ENCODE results near the gene CDK14.
"Not testable (repeated sequence)": the region's sequence is repeated elsewhere in the genome, so short reads cannot be mapped to it uniquely, and the experiment has no call there.

CDK14 gene

GRCh38 chr7:90789736-90790306 lies 193.7 kb downstream of the CDK14 start:
- H3K4me1 ChIP-seq (ENCODE audit: insufficient read depth, low read length): no peaks in the 10 kb centered on the region
- H3K36me3 ChIP-seq (ENCODE audit: insufficient read depth, low read length): no peaks in the 10 kb centered on the region
- H3K9ac ChIP-seq (ENCODE audit: low read depth, low read length): no peak overlapping the region
- peaks cover 6% of the 10 kb centered on the region; the same call in 1 of the 2 replicates for H3K9me3 ChIP-seq (ENCODE audit: control insufficient read depth, insufficient read depth, low read length)

DNA sequence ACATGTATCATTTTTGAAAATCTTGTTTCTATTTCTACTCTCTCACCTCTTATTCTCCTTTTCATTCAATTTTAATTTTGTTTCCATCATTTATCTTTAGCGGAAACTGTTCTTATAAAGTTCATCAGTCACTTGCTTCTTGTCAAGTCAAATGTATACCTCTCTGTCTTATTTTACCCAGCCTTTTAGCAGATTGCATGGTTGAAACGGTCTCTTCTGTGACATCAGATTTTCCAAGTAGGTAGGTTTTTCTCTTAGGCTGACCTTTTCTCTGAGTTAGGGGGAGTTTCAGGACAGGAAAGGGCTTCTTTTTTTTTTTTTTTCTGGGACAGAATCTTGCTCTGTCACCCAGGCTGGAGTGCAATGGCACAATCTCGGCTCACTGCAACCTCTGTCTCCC lies 195.5 kb downstream of the CDK14 start:
- no peaks in the 10 kb centered on the region for H3K4me1 ChIP-seq (ENCODE audit: insufficient read depth, low read length)
- peaks cover 8% of the 10 kb centered on the region; the same call in 1 of the 2 replicates for H3K9me3 ChIP-seq (ENCODE audit: control insufficient read depth, insufficient read depth, low read length)
- no peaks in the 10 kb centered on the region for H3K36me3 ChIP-seq (ENCODE audit: insufficient read depth, low read length)
- H3K9ac ChIP-seq (ENCODE audit: low read depth, low read length): no peak overlapping the region

- Histone ChIP-seq H3K4me1 (ENCODE audit: insufficient read depth, low read length) (no peaks in the 10 kb centered on the region), H3K36me3 (ENCODE audit: insufficient read depth, low read length) (no peaks in the 10 kb centered on the region), H3K9ac (ENCODE audit: low read depth, low read length) (no peak overlapping the region), H3K9me3 (ENCODE audit: control insufficient read depth, insufficient read depth, low read length) (peaks cover 8% of the 10 kb centered on the region; the same call in 1 of the 2 replicates)
These were observed 196.2 kb downstream of the CDK14 start for GRCh38 chr7:90792301-90792700.

- not testable (repeated sequence) for H3K36me3 ChIP-seq (ENCODE audit: insufficient read depth, low read length); H3K9ac ChIP-seq (ENCODE audit: low read depth, low read length); H3K9me3 ChIP-seq (ENCODE audit: control insufficient read depth, insufficient read depth, low read length); H3K4me1 ChIP-seq (ENCODE audit: insufficient read depth, low read length)
These were observed 198.1 kb downstream of the CDK14 start for GRCh38 chr7:90794234-90794633.

DNA sequence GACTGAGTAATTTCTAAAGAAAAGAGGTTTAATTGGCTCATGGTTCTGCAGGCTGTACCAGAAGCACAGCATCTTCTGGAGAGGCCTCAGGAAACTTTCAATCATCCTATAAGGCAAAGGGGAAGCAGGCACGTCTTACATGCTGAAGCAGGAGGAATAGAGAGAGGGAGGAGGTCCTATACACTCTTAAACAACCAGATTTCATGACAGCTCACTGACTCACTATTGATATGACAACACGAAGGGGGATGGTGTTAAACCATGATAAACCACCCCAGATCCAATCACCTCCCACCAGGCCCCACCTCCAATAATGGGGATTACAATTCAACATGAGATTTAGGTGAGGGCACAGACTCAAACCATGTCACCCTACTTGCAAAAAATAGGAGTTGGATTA lies 201.5 kb downstream of the CDK14 start:
- peaks cover 8% of the 10 kb centered on the region; the same call in 1 of the 2 replicates for H3K9me3 ChIP-seq (ENCODE audit: control insufficient read depth, insufficient read depth, low read length)
- no peak overlapping the region for H3K9ac ChIP-seq (ENCODE audit: low read depth, low read length)
- H3K4me1 ChIP-seq (ENCODE audit: insufficient read depth, low read length): no peaks in the 10 kb centered on the region
- H3K36me3 ChIP-seq (ENCODE audit: insufficient read depth, low read length): no peaks in the 10 kb centered on the region

DNA sequence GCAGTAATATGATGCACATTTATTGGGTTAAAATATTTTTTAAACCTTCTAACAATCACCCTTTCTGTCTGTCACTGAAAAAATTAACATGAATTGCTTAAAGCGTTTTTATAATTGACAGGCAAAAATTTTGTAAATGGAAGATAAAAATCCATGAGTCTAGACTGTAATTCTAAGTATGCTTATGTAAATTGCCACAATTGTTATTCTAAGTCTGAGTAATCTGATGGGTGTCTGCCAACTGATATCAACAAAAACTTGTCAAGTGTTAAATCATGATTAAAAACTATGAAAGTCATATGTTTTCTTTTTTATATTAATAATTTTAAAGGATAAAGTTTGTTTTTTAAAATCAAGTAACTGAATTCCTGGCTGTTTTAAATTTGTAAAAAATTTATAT lies 208.2 kb downstream of the CDK14 start:
- Histone ChIP-seq H3K36me3 (ENCODE audit: insufficient read depth, low read length) (no peaks in the 10 kb centered on the region), H3K9ac (ENCODE audit: low read depth, low read length) (no peak overlapping the region)

DNA sequence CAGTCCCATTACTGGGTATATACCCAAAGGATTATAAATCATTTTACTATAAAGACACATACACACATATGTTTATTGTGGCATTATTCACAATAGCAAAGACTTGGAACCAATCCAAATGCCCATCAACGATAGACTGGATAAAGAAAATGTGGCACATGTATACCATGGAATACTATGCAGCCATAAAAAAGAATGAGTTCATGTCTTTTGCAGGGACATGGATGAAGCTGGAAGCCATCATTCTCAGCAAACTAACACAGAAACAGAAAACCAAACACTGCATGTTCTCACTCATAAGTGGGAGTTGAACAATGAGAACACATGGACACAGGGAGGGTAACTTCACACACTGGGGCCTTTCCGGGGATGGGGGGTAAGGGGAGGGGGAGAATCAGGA lies 219.4 kb downstream of the CDK14 start:
- not testable (repeated sequence) for H3K36me3 ChIP-seq (ENCODE audit: insufficient read depth, low read length); H3K4me1 ChIP-seq (ENCODE audit: insufficient read depth, low read length); H3K9me3 ChIP-seq (ENCODE audit: control insufficient read depth, insufficient read depth, low read length); H3K9ac ChIP-seq (ENCODE audit: low read depth, low read length)

More for the DNA sequence above, 208.2 kb downstream of the CDK14 start:
- no peaks in the 10 kb centered on the region for H3K4me1 ChIP-seq (ENCODE audit: insufficient read depth, low read length)
- H3K9me3 ChIP-seq (ENCODE audit: control insufficient read depth, insufficient read depth, low read length): peaks cover 7% of the 10 kb centered on the region

DNA sequence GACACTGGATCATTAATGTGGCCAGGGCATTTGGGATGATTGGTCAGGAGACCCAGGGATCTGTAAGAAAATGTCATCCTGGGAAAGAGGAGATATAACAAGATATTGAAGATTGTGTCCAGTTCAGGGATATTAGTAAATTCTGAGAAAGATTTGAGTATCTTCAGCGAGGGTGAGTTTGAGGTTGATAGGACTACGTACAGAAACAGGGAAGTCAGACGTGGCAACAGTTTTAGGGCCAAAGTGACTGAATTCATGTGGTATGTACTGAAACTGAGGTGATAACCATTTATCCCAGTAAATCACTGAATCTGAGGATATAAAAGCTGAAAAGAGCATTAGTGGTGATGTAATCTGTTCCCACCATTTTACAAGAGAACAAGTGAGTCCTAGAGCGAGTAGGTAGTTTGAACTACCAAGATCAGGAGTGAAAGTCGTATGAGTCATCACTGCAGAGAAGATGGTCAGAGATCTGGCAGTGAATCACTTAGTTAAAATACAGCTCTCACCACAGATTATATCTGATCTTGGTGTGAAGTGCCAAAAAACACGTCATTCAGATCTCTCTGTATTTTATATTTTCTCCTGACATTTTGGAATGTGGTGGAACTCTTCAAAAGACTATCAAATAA lies 220.5 kb downstream of the CDK14 start:
- peaks cover 7% of the 10 kb centered on the region; the same call in 1 of the 2 replicates for H3K4me1 ChIP-seq (ENCODE audit: insufficient read depth, low read length)
- H3K9ac ChIP-seq (ENCODE audit: low read depth, low read length): no peak overlapping the region
- H3K9me3 ChIP-seq (ENCODE audit: control insufficient read depth, insufficient read depth, low read length): no peaks in the 10 kb centered on the region
- no peaks in the 10 kb centered on the region for H3K36me3 ChIP-seq (ENCODE audit: insufficient read depth, low read length)

GRCh38 chr7:90817151-90817550 lies 221.0 kb downstream of the CDK14 start:
- Histone ChIP-seq H3K9ac (ENCODE audit: low read depth, low read length) (no peak overlapping the region), H3K9me3 (ENCODE audit: control insufficient read depth, insufficient read depth, low read length) (no peaks in the 10 kb centered on the region), H3K4me1 (ENCODE audit: insufficient read depth, low read length) (peaks cover 7% of the 10 kb centered on the region; the same call in 1 of the 2 replicates), H3K36me3 (ENCODE audit: insufficient read depth, low read length) (no peaks in the 10 kb centered on the region)

- H3K36me3 ChIP-seq (ENCODE audit: insufficient read depth, low read length): no peaks in the 10 kb centered on the region
- H3K9ac ChIP-seq (ENCODE audit: low read depth, low read length): no peak overlapping the region
- no peaks in the 10 kb centered on the region for H3K9me3 ChIP-seq (ENCODE audit: control insufficient read depth, insufficient read depth, low read length)
- peaks cover 7% of the 10 kb centered on the region; the same call in 1 of the 2 replicates for H3K4me1 ChIP-seq (ENCODE audit: insufficient read depth, low read length)
These were observed 221.7 kb downstream of the CDK14 start for GRCh38 chr7:90817846-90818245.

DNA sequence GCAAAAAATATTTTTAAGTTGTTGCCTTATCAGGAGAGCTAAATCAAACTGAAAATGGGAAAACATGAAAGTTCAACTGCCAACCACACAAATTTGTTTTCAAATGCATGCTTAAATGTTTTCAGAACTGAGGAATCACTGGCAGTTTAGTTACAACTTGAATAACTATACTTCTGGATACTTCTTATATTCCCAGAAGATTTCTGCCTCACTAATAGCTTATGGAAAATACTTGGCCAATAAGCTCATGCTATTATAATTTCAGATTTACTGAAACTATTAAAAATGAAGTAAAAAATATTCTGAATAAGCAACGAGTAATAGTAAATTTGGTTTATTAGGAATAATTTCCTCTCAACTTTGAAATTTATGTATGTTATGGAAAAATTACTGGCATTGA lies 222.2 kb downstream of the CDK14 start:
- Histone ChIP-seq H3K9ac (ENCODE audit: low read depth, low read length) (no peak overlapping the region), H3K4me1 (ENCODE audit: insufficient read depth, low read length) (peaks cover 7% of the 10 kb centered on the region; the same call in 1 of the 2 replicates), H3K9me3 (ENCODE audit: control insufficient read depth, insufficient read depth, low read length) (no peaks in the 10 kb centered on the region), H3K36me3 (ENCODE audit: insufficient read depth, low read length) (no peaks in the 10 kb centered on the region)

DNA sequence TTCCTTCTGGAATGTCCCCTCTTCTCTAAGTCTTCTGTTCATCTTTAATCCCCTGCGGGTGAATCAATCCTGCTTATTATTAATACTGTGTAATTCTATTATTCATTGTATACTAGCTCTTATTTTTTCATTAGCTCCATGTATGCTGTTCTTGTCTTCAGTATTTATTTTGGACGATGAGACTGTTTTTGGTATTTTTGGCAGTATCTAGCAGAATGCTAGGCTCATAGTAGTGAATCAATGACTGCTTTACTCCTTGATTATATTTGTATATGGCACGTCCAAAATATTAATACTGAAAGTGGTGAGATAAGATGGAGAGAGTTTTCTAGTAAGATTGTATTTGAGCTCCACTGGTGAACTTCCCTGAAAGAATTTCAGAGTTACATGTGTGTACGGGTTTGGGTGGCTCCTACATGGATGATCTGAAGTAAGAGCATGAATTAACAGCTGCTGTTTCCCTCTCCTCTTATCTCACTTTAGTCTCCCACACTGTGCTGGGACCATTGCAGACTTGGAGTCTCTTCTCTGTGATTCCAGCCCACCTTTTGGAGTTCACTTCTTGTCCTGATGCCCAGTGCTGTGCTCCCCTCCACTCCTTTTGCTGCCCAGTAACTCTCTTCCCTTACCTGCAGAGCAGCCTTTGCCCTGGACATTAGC lies 226.0 kb downstream of the CDK14 start:
- no peaks in the 10 kb centered on the region for H3K36me3 ChIP-seq (ENCODE audit: insufficient read depth, low read length)
- H3K9ac ChIP-seq (ENCODE audit: low read depth, low read length): no peak overlapping the region
- H3K9me3 ChIP-seq (ENCODE audit: control insufficient read depth, insufficient read depth, low read length): no peaks in the 10 kb centered on the region
- peaks cover 4% of the 10 kb centered on the region; the same call in 1 of the 2 replicates for H3K4me1 ChIP-seq (ENCODE audit: insufficient read depth, low read length)

- peaks cover 8% of the 10 kb centered on the region for H3K9me3 ChIP-seq (ENCODE audit: control insufficient read depth, insufficient read depth, low read length)
- H3K36me3 ChIP-seq (ENCODE audit: insufficient read depth, low read length): no peaks in the 10 kb centered on the region
- H3K9ac ChIP-seq (ENCODE audit: low read depth, low read length): no peak overlapping the region
- no peaks in the 10 kb centered on the region for H3K4me1 ChIP-seq (ENCODE audit: insufficient read depth, low read length)
These were observed 228.5 kb downstream of the CDK14 start for GRCh38 chr7:90824386-90825307.

DNA sequence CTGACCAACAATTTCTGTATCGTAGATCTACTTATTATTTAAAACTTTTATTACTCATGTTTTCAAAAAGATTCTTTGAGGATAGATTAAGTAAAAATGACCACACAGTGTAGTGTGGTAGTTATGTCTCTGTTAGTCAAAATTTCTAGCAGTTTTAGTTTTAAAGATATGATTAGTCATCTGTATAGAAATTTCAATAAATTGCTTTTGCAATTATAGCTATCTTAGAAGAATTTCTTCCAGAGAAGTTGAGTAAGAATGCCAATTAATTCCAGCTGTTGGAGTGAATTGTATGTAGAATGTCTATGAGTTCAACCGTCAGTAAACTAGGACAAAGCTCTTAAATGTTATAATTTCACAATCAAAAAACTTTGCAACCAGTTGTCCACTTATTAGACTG lies 229.7 kb downstream of the CDK14 start:
- H3K9ac ChIP-seq (ENCODE audit: low read depth, low read length): no peak overlapping the region
- H3K9me3 ChIP-seq (ENCODE audit: control insufficient read depth, insufficient read depth, low read length): peaks cover 10% of the 10 kb centered on the region
- H3K4me1 ChIP-seq (ENCODE audit: insufficient read depth, low read length): 0 out of 2 replicates have a peak, but pooled peaks cover 3% of the 10 kb centered on the region
- H3K36me3 ChIP-seq (ENCODE audit: insufficient read depth, low read length): no peaks in the 10 kb centered on the region

Measured in ES-I3 (cell line).